Rectal smooth muscle tissue (tissue), 1 donor: Measurements from ENCODE around the gene NEU4.

Source experiments
- H3K27ac ChIP-seq: one replicate; pipeline ENCODE4 v1.7.0; 2013; ENCODE audit warnings: low read depth, low read length, inconsistent platforms
- H3K27me3 ChIP-seq: one replicate; pipeline ENCODE4 v1.7.0; 2013; ENCODE audit warnings: low read length; ENCODE audit not compliant: control insufficient read depth, insufficient read depth
- H3K36me3 ChIP-seq: one replicate; pipeline ENCODE4 v1.7.0; 2013; ENCODE audit warnings: low read length; ENCODE audit not compliant: control insufficient read depth, insufficient read depth
- H3K4me1 ChIP-seq: one replicate; pipeline ENCODE4 v1.7.0; 2013; ENCODE audit warnings: low read length; ENCODE audit not compliant: control insufficient read depth, insufficient read depth
- H3K4me3 ChIP-seq: one replicate; pipeline ENCODE4 v1.7.0; 2013; ENCODE audit warnings: low read length
- H3K9ac ChIP-seq: one replicate; pipeline ENCODE4 v1.7.0; 2013; ENCODE audit warnings: low read length

The NEU4 gene

DNA sequence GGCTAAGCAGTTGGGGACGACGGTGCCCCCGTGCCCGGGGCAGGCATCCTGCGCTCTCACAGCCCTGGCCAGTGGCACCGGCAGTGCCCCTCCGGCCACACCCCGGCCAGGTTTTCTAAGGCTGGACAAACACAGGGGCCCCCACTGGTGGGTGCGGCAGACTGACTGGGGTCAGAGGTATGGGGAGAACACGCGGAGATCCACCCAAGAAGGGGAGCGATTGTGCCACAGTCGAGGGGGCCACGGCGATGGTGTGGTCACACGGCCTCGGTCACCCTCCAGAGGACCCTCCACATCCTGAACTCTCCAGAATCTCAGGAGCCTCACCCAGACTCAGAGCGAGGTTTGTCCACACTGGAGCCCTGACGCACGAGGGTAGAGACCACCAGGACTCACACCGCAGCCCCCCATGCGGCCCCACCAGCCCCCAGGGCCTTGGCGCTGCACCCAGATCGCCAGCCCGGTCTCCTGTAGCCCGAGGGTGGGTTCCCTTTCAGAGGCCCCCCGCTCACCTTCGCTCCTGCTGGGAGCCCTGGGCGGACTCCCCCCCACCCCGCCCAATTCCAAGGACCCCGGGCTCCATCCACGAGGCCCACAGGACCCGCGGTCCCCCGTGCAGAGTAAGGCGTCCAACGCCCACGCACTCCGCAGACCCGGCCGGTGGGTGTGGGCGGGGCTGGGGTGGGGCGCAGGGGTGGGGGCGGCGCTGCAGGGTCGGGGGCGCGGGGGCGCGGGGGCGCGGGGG, 34.5 kb downstream of the NEU4 start:
- H3K4me3 ChIP-seq = no peak overlapping the region
- no peak overlapping the region for H3K27ac ChIP-seq

DNA sequence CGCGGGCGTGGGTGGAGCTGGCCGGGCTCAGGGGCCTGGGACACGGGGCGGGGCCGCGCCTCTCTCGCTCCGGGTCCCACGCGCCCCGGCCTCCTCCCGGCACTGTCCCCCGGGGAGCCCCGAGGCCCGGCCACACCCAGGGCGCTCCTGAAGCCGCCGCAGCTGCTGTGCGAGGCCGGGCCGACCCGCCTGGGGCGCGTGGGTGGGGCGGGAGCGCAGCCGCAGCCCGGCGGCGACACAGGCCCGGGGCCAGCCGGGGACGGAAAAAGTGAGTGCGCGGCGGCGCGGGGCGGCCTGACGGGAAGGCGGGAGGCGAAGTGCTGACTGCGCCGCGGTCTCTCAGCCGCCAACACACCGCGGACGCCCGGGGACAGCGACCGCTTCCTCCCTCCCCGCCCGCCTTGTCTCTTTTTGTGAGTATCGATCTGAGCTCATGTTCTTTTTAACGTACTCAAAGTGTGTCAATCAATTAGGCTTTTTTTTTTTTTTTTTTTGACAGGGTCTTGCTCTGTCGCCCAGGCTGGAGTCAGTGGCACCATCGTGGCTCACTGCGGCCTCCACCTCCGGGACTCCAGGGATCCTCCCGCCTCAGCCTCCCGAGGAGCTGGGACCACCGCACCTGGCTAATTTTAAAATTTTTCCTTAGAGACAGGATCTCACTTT, 35.2 kb downstream of the NEU4 start:
- Histone ChIP-seq H3K4me3 (peak overlapping the region; percentile 39), H3K9ac (no peak overlapping the region), H3K36me3 (no peaks in the 10 kb centered on the region), H3K27me3 (no peaks in the 10 kb centered on the region), H3K27ac (no peak overlapping the region), H3K4me1 (no peaks in the 10 kb centered on the region)

More for the DNA sequence above, 34.5 kb downstream of the NEU4 start:
- Histone ChIP-seq H3K9ac (no peak overlapping the region), H3K27me3 (no peaks in the 10 kb centered on the region), H3K4me1 (no peaks in the 10 kb centered on the region), H3K36me3 (no peaks in the 10 kb centered on the region)

- Histone ChIP-seq H3K36me3 (no peaks in the 10 kb centered on the region), H3K27me3 (no peaks in the 10 kb centered on the region), H3K4me3 (no peak overlapping the region), H3K9ac (no peak overlapping the region), H3K4me1 (no peaks in the 10 kb centered on the region), H3K27ac (no peak overlapping the region)
Observed at GRCh38 chr2:241844831-241845578, 36.0 kb downstream of the NEU4 start.

- H3K9ac ChIP-seq = no peak overlapping the region
- no peak overlapping the region for H3K27ac ChIP-seq
- H3K4me1 ChIP-seq = no peaks in the 10 kb centered on the region
- no peak overlapping the region for H3K4me3 ChIP-seq
- H3K36me3 ChIP-seq = no peaks in the 10 kb centered on the region
- H3K27me3 ChIP-seq = no peaks in the 10 kb centered on the region
Observed at GRCh38 chr2:241846406-241846805, 37.4 kb downstream of the NEU4 start.

- Histone ChIP-seq H3K27ac (no peak overlapping the region), H3K4me1 (no peaks in the 10 kb centered on the region), H3K27me3 (no peaks in the 10 kb centered on the region), H3K4me3 (no peak overlapping the region), H3K36me3 (no peaks in the 10 kb centered on the region), H3K9ac (no peak overlapping the region)
Observed at GRCh38 chr2:241848761-241849615, 40.0 kb downstream of the NEU4 start.

DNA sequence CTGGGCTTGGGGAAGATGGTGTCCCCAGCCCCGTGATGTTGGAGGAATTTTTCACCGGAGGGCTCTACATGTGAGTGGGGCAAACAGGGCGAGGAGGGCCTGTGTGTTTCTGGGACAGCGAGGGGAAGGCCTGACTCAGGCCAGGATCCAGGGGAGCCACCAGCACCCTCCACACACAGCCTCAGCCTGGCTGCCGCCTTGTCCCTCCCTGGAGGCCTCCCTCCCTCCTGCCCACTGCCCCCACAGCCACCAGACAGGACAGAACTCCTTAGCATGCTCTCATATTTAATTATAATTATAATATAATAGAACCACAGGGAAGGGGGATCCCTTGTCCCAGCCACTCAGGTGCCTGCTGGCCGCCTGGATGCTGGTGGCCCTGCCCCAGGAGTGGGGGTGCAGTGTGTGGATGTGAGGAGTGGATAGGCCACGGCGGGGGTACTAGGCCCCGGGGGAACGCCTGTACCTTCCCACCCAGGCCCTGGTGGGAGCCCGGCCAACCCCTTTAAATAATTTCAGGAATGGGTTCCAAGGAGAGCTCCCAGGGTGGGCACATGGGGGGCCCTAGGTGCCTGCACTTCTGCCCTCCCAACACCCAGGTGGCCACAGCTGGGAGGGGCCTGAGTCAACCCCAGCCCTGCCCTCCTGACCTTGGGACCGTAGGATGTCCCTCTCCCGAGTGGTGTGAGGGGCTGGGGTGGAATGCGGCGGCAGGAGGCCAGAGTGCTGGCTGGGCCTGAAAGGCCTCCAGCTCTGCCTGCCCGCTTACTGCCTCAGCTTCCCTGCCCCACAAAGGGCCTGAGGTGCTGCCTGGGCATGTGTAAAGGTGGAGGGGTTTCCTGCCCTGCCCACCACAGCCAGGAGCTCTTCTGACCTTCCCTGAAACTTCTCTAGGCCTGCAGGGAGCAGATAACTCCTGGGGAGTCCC, 40.9 kb downstream of the NEU4 start:
- H3K36me3 ChIP-seq = no peaks in the 10 kb centered on the region
- H3K27me3 ChIP-seq = no peaks in the 10 kb centered on the region
- H3K4me1 ChIP-seq = no peaks in the 10 kb centered on the region
- H3K27ac ChIP-seq = no peak overlapping the region
- no peak overlapping the region for H3K4me3 ChIP-seq
- H3K9ac ChIP-seq = no peak overlapping the region

- no peaks in the 10 kb centered on the region for H3K4me1 ChIP-seq
- H3K4me3 ChIP-seq = no peak overlapping the region
- no peaks in the 10 kb centered on the region for H3K36me3 ChIP-seq
- no peaks in the 10 kb centered on the region for H3K27me3 ChIP-seq
- H3K9ac ChIP-seq = no peak overlapping the region
- H3K27ac ChIP-seq = no peak overlapping the region
Observed at GRCh38 chr2:241850544-241851324, 41.7 kb downstream of the NEU4 start.

- Histone ChIP-seq H3K36me3 (no peaks in the 10 kb centered on the region), H3K9ac (no peak overlapping the region), H3K4me1 (no peaks in the 10 kb centered on the region), H3K4me3 (no peak overlapping the region), H3K27ac (no peak overlapping the region), H3K27me3 (no peaks in the 10 kb centered on the region)
Observed at GRCh38 chr2:241851325-241852115, 42.5 kb downstream of the NEU4 start.

DNA sequence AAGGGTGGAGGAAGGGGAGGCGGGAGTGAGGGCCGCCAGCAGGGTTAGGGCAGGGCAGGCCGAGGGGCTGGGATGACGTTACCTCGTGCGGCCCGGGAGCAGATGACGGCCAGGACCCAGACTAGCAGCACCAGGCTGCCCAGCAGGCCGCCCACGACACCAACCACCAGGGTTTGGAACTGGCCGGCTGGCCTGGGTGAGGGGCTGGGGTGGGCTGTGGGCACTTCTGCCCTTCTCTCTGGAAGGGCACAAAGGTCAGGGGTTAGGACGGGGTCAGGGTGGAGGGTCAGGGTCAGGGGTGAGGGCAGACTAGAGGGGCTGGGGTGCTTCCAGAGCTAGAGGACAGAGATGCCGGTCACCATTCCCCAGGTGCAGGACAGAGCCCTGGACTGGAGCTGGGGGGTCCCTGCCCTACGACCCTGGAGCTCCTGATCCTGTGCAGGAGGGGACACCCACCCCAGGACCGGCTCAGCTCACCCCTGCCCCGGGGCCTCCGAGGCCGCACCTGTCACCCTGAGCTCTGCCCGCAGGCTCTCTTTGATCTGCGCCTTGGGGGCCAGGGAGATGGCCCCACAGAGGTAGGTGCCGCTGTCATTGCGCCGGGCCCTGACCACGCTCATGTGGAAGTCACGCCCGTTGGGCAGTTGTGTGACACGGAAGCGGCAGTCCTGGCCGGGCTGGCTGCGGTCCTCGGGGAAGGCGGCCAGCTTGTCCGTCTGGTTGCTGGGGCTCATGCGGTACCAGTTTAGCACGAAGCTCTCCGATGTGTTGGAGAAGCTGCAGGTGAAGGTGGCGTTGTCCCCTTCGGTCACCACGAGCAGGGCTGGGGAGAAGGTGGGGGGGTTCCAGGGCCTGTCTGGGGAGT, 43.4 kb downstream of the NEU4 start:
- H3K27me3 ChIP-seq = no peaks in the 10 kb centered on the region
- no peak overlapping the region for H3K9ac ChIP-seq
- H3K4me3 ChIP-seq = no peak overlapping the region
- H3K36me3 ChIP-seq = no peaks in the 10 kb centered on the region
- no peaks in the 10 kb centered on the region for H3K4me1 ChIP-seq
- H3K27ac ChIP-seq = no peak overlapping the region
